ENCODE measurements around the gene RPS24.

The RPS24 gene

DNA sequence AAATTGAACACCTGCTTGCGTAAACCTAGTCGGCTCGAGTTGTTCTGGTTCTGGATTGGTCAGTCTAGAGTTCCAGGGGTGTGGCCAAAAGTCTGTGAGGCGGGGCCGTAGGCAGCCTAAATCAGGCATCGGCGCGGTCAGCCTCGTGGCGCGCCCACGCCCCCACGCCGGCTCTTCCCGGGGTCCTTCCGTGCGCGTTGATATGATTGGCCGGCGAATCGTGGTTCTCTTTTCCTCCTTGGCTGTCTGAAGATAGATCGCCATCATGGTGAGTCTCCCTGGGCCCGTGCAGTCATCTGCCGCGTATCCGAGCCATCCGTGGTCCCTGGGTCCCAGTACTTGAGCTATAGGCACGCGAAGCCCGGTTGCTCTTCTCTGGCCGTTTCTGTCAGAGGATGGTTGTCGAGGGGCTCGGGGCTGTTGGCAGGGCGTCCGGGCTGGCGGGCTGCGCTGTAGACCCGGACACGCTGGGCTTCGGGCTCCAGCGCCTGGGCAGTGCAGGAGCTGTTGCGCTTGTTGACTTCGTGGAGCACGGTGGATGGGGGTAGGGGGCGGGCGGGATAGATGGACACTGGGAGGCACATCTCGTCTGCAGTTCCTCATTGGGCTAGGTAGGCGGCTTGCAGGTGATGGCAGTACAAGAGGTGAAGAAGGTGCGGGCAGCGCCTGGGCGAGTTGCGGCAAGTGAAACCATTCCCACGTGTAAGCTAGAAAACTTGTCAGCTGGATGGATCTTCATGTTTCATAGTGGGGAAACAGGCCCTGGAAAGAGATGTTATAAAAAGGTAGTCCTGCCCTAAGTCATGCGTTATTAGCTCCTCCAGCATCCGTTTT lies at the start of gene RPS24:
RPS24 (plus strand) TSS at position 227 of the 834 bp plus-strand sequence; CDS start at position 266, 39 bp downstream.
- peak; percentile 97 for DNase-seq
- Histone ChIP-seq H3K27me3 (replicated peaks; ENCODE audit: insufficient read depth, low read length) (no peaks in the 10 kb centered on the region), H3K27ac (ENCODE audit: low read length) (peak within 1 kb of the TSS; percentile 54; the same call in 1 of the 2 replicates), H3K9me2 (replicated peaks; ENCODE audit: insufficient read depth, low read length) (no peaks in the 10 kb centered on the region), H3K4me1 (ENCODE audit: low read length) (peaks cover 20% of the 10 kb centered on the region), H3K9me3 (replicated peaks; ENCODE audit: insufficient read depth, low read length) (no peaks in the 10 kb centered on the region), H2AFZ (ENCODE audit: low read length) (peak within 1 kb of the TSS; percentile 64), H3K36me3 (replicated peaks; ENCODE audit: insufficient read depth, low read length) (peaks cover 20% of the 10 kb centered on the region), H3K9ac (ENCODE audit: low read length) (peak within 1 kb of the TSS; percentile 92), H3K4me3 (ENCODE audit: low read length) (peak within 1 kb of the TSS; percentile 98), H3K79me2 (ENCODE audit: low read length) (peaks cover 57% of the 10 kb centered on the region), H3K4me2 (ENCODE audit: low read depth, low read length) (peak within 1 kb of the TSS; percentile 99), H4K20me1 (ENCODE audit: insufficient read depth, low read length) (peaks cover 28% of the 10 kb centered on the region), H3F3A (ENCODE audit: insufficient read depth, low read length) (peaks cover 42% of the 10 kb centered on the region)
- TF ChIP-seq CTCF (IDR thresholded peaks at IDR 0.05; ENCODE audit: low read length), result no peak
- no peak for TF ChIP-seq EZH2 (optimal IDR thresholded peaks at IDR 0.05; ENCODE audit: low read depth, low read length)
- TF ChIP-seq EZH2phosphoT487 (IDR thresholded peaks at IDR 0.05; ENCODE audit: low read length), result no peak

DNA sequence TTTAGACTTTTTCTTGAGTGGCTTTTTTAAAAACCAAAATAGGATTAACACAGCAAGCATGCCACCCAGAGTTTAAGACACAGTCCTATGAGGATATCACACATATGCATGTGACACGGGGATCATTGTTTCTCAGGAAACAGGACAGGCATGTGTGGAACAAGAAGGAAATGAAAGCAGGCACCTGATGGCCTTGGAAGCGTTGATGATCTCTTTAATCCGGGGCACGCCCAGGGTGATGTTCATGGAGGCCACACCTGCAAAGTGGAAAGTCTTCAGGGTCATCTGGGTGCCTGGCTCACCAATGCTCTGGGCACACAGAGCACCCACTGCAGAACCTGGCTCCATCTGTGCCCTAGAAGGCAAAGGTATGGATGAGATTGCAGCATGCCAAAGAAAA lies 48.7 kb upstream of the RPS24 start:
- no peak overlapping the region for H3K9ac ChIP-seq (ENCODE audit: low read length)
- no peak overlapping the region for H3K4me2 ChIP-seq (ENCODE audit: low read depth, low read length)
- H3K9me3 ChIP-seq (replicated peaks; ENCODE audit: insufficient read depth, low read length), result no peaks in the 10 kb centered on the region
- peaks cover 1% of the 10 kb centered on the region; the same call in 1 of the 2 replicates for H3K36me3 ChIP-seq (replicated peaks; ENCODE audit: insufficient read depth, low read length)
- no peak overlapping the region for H3K27ac ChIP-seq (ENCODE audit: low read length)
- TF ChIP-seq EZH2phosphoT487 (IDR thresholded peaks at IDR 0.05; ENCODE audit: low read length) (no peak), EZH2 (optimal IDR thresholded peaks at IDR 0.05; ENCODE audit: low read depth, low read length) (no peak), CTCF (IDR thresholded peaks at IDR 0.05; ENCODE audit: low read length) (no peak)
- DNase-seq, result no peak
- H3K4me1 ChIP-seq (ENCODE audit: low read length), result no peaks in the 10 kb centered on the region
- no peaks in the 10 kb centered on the region for H3K79me2 ChIP-seq (ENCODE audit: low read length)
- no peak overlapping the region for H3K4me3 ChIP-seq (ENCODE audit: low read length)
- no peaks in the 10 kb centered on the region for H3F3A ChIP-seq (ENCODE audit: insufficient read depth, low read length)
- H3K27me3 ChIP-seq (replicated peaks; ENCODE audit: insufficient read depth, low read length), result no peaks in the 10 kb centered on the region
- no peak overlapping the region for H2AFZ ChIP-seq (ENCODE audit: low read length)
- H3K9me2 ChIP-seq (replicated peaks; ENCODE audit: insufficient read depth, low read length), result no peaks in the 10 kb centered on the region
- no peaks in the 10 kb centered on the region for H4K20me1 ChIP-seq (ENCODE audit: insufficient read depth, low read length)

- no peak overlapping the region for H3K9ac ChIP-seq (ENCODE audit: low read length)
- H4K20me1 ChIP-seq (ENCODE audit: insufficient read depth, low read length), result no peaks in the 10 kb centered on the region
- no peak for DNase-seq
- no peaks in the 10 kb centered on the region for H3K4me1 ChIP-seq (ENCODE audit: low read length)
- no peaks in the 10 kb centered on the region for H3K9me2 ChIP-seq (replicated peaks; ENCODE audit: insufficient read depth, low read length)
- no peaks in the 10 kb centered on the region for H3K27me3 ChIP-seq (replicated peaks; ENCODE audit: insufficient read depth, low read length)
- H3K9me3 ChIP-seq (replicated peaks; ENCODE audit: insufficient read depth, low read length), result no peaks in the 10 kb centered on the region
- no peak overlapping the region for H3K4me2 ChIP-seq (ENCODE audit: low read depth, low read length)
- no peak overlapping the region for H3K4me3 ChIP-seq (ENCODE audit: low read length)
- H3K79me2 ChIP-seq (ENCODE audit: low read length), result no peaks in the 10 kb centered on the region
- TF ChIP-seq CTCF (IDR thresholded peaks at IDR 0.05; ENCODE audit: low read length) (no peak), EZH2phosphoT487 (IDR thresholded peaks at IDR 0.05; ENCODE audit: low read length) (no peak), EZH2 (optimal IDR thresholded peaks at IDR 0.05; ENCODE audit: low read depth, low read length) (no peak)
- H3K27ac ChIP-seq (ENCODE audit: low read length), result no peak overlapping the region
- peaks cover 2% of the 10 kb centered on the region; the same call in 1 of the 2 replicates for H3K36me3 ChIP-seq (replicated peaks; ENCODE audit: insufficient read depth, low read length)
- H2AFZ ChIP-seq (ENCODE audit: low read length), result no peak overlapping the region
- no peaks in the 10 kb centered on the region for H3F3A ChIP-seq (ENCODE audit: insufficient read depth, low read length)
Measured at GRCh38 chr10:77987671-77988255, 45.9 kb upstream of the RPS24 start.

Data from MM.1S (cell line).